NCI-H2107 (cell line): ENCODE measurements around the gene EFCC1.

Source experiments
- DNase-seq: peaks from one replicate; lab custom pipeline; 2025; lab: John Stamatoyannopoulos, UW

The EFCC1 gene

GRCh38 chr3:129001101-129001805, at the start of gene EFCC1:
Gene EFCC1 (plus strand): TSS chr3:129001304. CDS start chr3:129001629, 325 bp downstream.
- no peak for DNase-seq

- no peak for DNase-seq
These were observed 44.7 kb upstream of the EFCC1 start for GRCh38 chr3:128956440-128956839.

GRCh38 chr3:128965280-128965679, 35.8 kb upstream of the EFCC1 start:
- DNase-seq: no peak

GRCh38 chr3:128965818-128966217, 35.3 kb upstream of the EFCC1 start:
- DNase-seq: no peak

GRCh38 chr3:128967748-128968355, 33.3 kb upstream of the EFCC1 start:
- DNase-seq: no peak

- DNase-seq: peak; percentile 26
These were observed 30.9 kb upstream of the EFCC1 start for GRCh38 chr3:128969993-128970739.

- DNase-seq: no peak
These were observed 30.4 kb upstream of the EFCC1 start for GRCh38 chr3:128970740-128971047.

GRCh38 chr3:128971421-128972100, 29.5 kb upstream of the EFCC1 start:
- DNase-seq: no peak

- DNase-seq: no peak
These were observed 27.0 kb upstream of the EFCC1 start for GRCh38 chr3:128973988-128974564.

GRCh38 chr3:128975276-128975675, 25.8 kb upstream of the EFCC1 start:
- DNase-seq: no peak

GRCh38 chr3:128983293-128984069, 17.6 kb upstream of the EFCC1 start:
- DNase-seq: no peak

GRCh38 chr3:128984596-128984995, 16.5 kb upstream of the EFCC1 start:
- no peak for DNase-seq

GRCh38 chr3:128987302-128988100, 13.6 kb upstream of the EFCC1 start:
- no peak for DNase-seq

GRCh38 chr3:128988286-128988685, 12.8 kb upstream of the EFCC1 start:
- DNase-seq: no peak

GRCh38 chr3:128991355-128991895, 9.7 kb upstream of the EFCC1 start:
- no peak for DNase-seq

- DNase-seq: no peak
These were observed 8.1 kb upstream of the EFCC1 start for GRCh38 chr3:128992926-128993460.

GRCh38 chr3:128993461-128994172, 7.5 kb upstream of the EFCC1 start, which contains the start of gene CFAP92:
Gene CFAP92 (minus strand): TSS chr3:128994076. CDS start chr3:128993304, 772 bp downstream.
- DNase-seq: peak; percentile 77

GRCh38 chr3:128994173-128994512, 7.0 kb upstream of the EFCC1 start:
- DNase-seq: no peak
